ENCODE data around the gene HM13. TPM values are rescaled to one million over a fixed set of nuclear protein-coding genes. Genes with fewer than 3 reads are reported as not detected.
"Not testable (repeated sequence)": the region's sequence is repeated elsewhere in the genome, so short reads cannot be mapped to it uniquely, and the experiment has no call there.

HM13 gene
- total RNA-seq, 1 experiment from 2014 or later, result 138 TPM

- in situ Hi-C loops (cut with HindIII; ENCODE audit: low sequenced_read_pairs), result no loop called here
- no peak for DNase-seq (ENCODE audit: low spot score)
Measured at GRCh38 chr20:31602431-31602778, 88.2 kb downstream of the HM13 start.

GRCh38 chr20:31602779-31603441 is 88.7 kb downstream of the HM13 start:
- in situ Hi-C loops (cut with HindIII; ENCODE audit: low sequenced_read_pairs), result no loop called here
- no peak for DNase-seq (ENCODE audit: low spot score)

GRCh38 chr20:31603822-31604566 is 89.8 kb downstream of the HM13 start:
- in situ Hi-C loops (cut with HindIII; ENCODE audit: low sequenced_read_pairs), result no loop called here
- DNase-seq (ENCODE audit: low spot score), result peak; percentile 89

DNA sequence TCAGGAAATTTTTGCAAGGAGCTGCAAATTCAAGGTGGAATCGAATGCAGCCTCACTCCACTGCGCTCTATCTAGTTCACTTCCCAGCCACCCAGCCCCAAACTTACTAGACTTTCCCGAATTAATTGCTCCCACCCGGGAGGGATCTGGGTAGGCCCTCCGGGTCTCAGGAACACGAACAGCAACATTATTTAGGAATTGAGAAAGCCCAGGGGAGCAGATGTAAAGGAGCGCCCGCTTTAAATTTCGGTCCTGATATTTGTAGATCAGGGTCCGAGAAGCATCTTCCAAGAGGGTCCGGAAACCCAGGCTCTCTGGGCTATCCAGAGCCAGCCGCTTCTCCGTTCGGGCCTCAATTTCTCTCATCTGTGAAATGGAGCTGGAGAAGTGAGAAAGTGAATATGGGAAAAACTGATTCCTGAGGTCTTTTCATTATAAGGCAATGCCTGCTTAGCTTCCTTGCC is 90.4 kb downstream of the HM13 start:
- in situ Hi-C loops (cut with HindIII; ENCODE audit: low sequenced_read_pairs), result no loop called here
- DNase-seq (ENCODE audit: low spot score), result no peak

GRCh38 chr20:31605031-31605901 is 91.0 kb downstream of the HM13 start, which contains the start of gene ID1:
TSS of gene ID1 (plus strand) at chr20:31605289. CDS start at chr20:31605388, 99 bp downstream.
- in situ Hi-C loops (cut with HindIII; ENCODE audit: low sequenced_read_pairs), result no loop called here
- peak; percentile 96 for DNase-seq (ENCODE audit: low spot score)

DNA sequence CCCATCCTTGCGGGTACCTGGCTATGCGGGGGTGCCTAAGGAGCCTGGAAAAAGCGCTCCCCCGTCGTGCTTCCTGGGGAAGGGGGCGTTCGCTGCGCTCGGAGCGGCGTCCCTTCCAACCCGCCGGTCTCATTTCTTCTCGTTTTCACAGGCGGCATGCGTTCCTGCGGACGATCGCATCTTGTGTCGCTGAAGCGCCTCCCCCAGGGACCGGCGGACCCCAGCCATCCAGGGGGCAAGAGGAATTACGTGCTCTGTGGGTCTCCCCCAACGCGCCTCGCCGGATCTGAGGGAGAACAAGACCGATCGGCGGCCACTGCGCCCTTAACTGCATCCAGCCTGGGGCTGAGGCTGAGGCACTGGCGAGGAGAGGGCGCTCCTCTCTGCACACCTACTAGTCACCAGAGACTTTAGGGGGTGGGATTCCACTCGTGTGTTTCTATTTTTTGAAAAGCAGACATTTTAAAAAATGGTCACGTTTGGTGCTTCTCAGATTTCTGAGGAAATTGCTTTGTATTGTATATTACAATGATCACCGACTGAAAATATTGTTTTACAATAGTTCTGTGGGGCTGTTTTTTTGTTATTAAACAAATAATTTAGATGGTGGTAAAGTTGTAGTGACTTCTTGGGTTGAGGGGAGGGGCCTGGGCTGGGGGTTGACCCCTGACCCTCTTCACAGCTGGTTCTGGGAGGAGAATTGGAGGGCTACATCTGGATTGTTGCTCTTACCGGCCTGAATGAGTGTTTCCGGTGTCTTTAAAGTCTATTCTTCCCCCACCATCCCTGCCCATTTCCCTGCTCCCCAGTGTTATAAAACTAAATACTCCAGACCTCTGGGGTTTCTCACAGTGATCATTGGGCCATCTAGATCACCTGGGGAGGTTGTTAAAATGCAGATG is 91.9 kb downstream of the HM13 start:
- DNase-seq (ENCODE audit: low spot score), result no peak
- in situ Hi-C loops (cut with HindIII; ENCODE audit: low sequenced_read_pairs), result no loop called here

DNA sequence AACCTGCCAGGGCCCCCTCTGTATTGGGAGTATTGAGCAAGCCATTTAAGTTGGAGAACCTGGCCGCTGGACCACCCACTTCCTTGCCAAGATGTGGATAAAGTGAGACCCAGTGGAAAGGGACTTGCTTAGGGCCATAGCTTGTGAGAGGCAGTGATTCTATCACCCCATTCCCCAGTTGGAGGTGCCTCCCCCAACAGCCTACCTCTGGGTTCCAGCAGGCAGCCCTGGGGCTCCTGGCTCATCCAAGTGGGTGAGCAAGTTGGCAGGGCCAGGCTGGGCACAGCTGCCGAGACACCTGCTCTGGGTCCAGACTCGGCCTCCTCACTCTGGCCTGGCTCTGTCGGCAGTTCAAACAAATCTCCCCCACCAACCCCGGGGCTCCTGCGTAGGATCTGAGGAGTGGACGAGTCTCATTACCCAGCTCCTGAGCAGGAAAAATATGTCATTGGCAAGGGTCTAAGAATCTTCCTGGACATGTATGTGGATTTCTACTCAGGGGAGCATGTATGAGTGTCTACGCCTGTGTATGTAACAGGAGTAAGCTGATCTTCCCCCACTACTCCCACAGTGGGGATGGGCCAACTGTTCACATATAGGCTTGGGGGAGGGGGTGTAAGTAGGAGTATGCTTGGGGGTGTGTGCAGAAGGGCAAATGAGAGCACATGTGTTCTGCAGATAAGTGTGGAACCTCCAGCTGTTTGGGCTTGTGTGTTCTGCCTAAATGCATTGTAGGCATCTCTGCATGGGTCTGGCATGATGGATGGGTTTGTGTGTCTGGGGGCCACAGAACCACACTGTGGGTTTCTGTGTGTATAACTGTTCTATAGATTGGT is 92.8 kb downstream of the HM13 start:
- in situ Hi-C loops (cut with HindIII; ENCODE audit: low sequenced_read_pairs), result no loop called here

DNA sequence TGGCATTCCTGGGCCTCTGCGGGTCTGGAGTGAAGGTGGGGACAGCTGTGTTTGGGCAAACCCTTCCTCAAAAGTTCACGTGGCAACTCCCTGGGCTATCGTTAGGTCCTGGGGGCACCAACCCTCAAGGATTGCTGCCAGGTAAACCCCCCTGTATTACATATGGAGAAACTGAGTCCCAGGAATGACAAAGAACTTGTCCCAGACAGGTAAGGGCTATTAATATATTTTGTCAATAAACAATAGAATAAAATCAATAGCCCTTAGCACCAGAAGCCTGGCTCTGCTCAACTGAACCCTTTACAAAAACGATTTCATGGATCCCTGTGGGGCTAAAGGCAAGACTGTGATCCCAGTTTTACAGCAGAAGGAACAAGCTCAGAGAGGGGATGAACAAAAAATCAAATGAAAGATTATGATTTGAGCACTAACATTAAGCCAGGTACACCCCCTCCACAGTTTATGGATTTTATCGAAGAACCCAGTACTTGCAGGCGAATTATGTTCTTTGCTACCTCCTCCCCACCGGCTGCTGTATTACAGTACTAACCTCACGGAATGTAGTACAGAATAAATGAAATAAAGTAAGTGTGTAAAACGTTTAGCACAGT is 93.5 kb downstream of the HM13 start:
- DNase-seq (ENCODE audit: low spot score), result no peak
- in situ Hi-C loops (cut with HindIII; ENCODE audit: low sequenced_read_pairs), result no loop called here

More for the DNA sequence above, 92.8 kb downstream of the HM13 start:
- DNase-seq (ENCODE audit: low spot score), result peak; percentile 77

DNA sequence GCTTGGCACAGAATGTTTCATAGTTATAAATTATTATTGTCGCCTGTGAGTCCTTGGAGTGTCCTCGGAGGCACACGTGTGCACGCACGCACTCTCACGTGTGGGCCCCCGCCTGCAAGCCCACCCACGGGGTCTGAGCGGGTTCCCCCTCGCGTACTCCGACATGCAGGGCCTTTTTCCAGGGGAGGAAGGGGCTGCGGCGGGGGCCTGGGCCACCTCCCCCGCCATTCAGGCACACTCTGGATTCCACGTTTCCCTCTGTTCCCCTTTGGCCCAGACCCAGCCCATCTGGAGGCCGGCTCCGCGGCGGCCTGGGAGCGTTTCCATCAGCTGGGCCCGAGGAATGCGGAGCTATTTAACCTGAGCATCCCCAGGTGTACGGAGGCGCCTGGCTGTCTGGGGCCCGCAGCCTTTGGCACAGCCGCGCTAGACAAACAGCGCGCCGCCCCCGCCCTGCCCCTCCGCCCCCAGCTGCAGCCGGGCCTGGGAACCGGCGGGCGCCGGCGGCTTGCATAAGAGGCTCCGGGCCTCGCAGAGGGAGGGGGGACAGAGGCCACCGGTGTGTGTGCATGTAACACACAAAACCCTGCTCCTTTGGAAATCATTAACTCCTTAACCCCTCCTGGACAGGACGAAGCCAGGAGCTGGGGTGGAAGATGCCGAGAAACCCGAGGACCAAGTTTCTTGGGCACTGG is 94.2 kb downstream of the HM13 start:
- DNase-seq (ENCODE audit: low spot score), result peak; percentile 68
- in situ Hi-C loops (cut with HindIII; ENCODE audit: low sequenced_read_pairs), result no loop called here

DNA sequence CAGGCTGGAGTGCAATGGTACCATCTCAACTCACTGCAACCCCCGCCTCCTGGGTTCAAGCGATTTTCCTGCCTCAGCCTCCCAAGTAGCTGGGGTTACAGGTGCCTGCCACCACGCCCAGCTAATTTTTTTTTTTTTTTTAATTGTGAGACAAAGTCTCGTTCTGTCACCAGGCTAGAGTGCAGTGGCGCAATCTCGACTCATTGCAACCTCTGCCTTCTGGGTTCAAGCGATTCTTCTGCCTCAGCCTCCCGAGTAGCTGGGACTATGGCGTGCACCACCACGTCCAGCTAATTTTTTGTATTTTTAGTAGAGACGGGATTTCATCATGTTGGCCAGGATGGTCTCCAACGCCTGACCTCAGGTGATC is 98.0 kb downstream of the HM13 start:
- in situ Hi-C loops (cut with HindIII; ENCODE audit: low sequenced_read_pairs); DNase-seq (ENCODE audit: low spot score): not testable (repeated sequence)

DNA sequence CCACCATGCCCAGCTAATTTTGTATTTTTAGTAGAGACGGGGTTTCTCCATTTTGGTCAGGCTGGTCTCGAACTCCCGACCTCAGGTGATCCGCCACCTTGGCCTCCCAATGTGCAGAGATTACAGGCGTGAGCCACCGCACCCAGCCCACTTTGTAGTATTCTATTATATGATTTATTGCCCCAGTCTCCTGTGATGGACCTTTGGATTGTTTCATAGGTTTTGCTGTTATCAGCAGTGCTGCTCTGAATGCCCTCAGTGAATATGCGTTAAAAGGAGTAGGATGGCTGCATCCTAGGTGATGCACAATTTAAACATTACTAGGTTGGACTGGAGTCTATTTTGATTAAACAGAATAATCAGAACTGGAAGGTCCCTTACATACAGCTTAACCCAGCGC is 101.2 kb downstream of the HM13 start:
- in situ Hi-C loops (cut with HindIII; ENCODE audit: low sequenced_read_pairs), result no loop called here
- DNase-seq (ENCODE audit: low spot score), result no peak

DNA sequence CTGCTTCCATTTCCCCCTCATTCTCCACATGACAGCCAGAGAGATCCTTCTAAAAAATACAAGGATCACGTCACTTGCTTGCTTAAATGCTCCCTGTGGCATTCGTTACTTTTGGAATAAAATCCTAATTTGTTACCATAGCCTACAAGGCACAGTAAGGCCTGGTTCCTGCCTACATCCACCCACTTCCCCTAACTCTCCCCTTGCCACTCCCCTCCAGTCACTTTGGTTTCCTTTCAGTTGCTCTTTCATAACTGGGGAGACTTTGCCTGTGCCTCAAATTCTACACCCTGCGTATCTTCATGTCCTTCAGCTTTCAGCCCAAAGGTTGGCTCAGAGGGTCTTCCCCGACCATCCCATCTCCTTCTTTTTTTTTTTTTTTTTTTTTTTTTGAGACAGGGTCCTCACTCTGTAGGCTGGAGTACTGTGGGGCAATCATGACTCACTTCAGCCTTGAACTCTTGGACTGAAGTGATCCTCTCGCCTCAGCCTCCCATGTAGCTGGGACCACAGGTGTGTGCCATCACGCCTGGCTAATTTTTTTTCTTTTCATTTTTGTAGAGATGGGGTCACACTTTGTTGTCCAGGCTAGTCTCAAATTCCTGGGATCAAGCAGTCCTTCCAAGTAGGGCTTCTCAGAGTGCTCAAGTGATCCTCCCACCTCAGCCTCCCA is 103.3 kb downstream of the HM13 start:
- in situ Hi-C loops (cut with HindIII; ENCODE audit: low sequenced_read_pairs), result no loop called here
- DNase-seq (ENCODE audit: low spot score), result no peak

Other genes with a start within 250 kb of the HM13 start
- not detected in 2 replicates for gene DEFB116, start 205.9 kb upstream of the HM13 start, total RNA-seq (2014; rRNA removed; shearing (Covaris generic))
- not detected in 2 replicates for gene DEFB118, start 145.8 kb upstream of the HM13 start, total RNA-seq (2014; rRNA removed; shearing (Covaris generic))
- gene DEFB119, start 123.9 kb upstream of the HM13 start, total RNA-seq (2014; rRNA removed; shearing (Covaris generic)), result not detected in 2 replicates
- gene DEFB121, start 108.2 kb upstream of the HM13 start, total RNA-seq (2014; rRNA removed; shearing (Covaris generic)), result not detected in 2 replicates
- gene DEFB123, start 73.8 kb upstream of the HM13 start, total RNA-seq (2014; rRNA removed; shearing (Covaris generic)), result not detected in 2 replicates
- not detected in 2 replicates for gene DEFB124, start 39.3 kb upstream of the HM13 start, total RNA-seq (2014; rRNA removed; shearing (Covaris generic))
- gene REM1, start 39.2 kb upstream of the HM13 start, total RNA-seq (2014; rRNA removed; shearing (Covaris generic)), result not detected in 2 replicates
- gene ID1, start 90.8 kb downstream of the HM13 start, total RNA-seq (2014; rRNA removed; shearing (Covaris generic)), result 1,330 and 1,439 TPM in 2 replicates
- not detected in 2 replicates for gene COX4I2, start 123.5 kb downstream of the HM13 start, total RNA-seq (2014; rRNA removed; shearing (Covaris generic))
- 104 and 109 TPM in 2 replicates for gene BCL2L1, start 208.4 kb downstream of the HM13 start, total RNA-seq (2014; rRNA removed; shearing (Covaris generic))
- gene TPX2, start 224.8 kb downstream of the HM13 start, total RNA-seq (2014; rRNA removed; shearing (Covaris generic)), result 94.2 and 155 TPM in 2 replicates

Measured in G401 (cell line).